Measurements from ENCODE around the gene DGUOK. TPM values are rescaled to one million over a fixed set of nuclear protein-coding genes. Genes with fewer than 3 reads are reported as not detected.

The DGUOK gene
- total RNA-seq, 2 donors from 2014 or later: 61.1 to 85.2 TPM

DNA sequence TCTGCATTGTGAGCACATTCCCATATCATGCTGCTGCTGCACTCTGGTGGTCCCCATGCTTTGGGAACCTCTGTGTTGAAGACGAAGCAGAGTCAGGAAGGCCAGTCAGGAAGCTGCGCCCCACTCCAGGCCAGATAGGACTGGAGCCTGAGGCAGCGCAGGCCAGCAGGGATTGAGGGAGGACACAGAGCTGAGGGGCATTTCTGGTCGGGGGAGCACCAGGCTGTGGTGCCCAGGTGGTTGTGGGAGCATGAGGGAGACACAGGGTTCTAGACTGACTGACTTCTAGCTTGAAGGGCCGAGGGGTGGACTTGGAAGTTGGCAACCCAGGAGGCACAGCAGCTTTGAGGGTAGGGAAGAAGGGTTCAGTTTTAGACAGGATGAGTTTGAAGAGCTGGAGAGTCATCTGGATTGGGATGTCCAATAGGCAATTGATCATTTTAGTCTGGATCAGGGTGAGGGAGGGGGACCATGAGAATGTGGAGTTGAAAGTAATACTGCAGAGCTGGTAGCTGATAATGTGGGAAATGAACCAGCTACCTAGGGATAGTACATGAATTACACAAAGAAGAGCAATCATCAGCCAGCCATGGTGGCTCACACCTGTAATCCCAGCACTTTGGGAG, 35.3 kb upstream of the DGUOK start:
- H3K27me3 ChIP-seq (ENCODE audit: control insufficient read depth, insufficient read depth, low read length, poor library complexity, severe bottlenecking): no peaks in the 10 kb centered on the region
- no peaks in the 10 kb centered on the region for H3K4me1 Mint-ChIP-seq
- WGBS, 2 experiments (ENCODE audit: insufficient coverage in 1 of 2, insufficient read length in 1 of 2): 71 to 91% methylated on average over 2 to 5 of the region's 5 CpGs
- H3K36me3 Mint-ChIP-seq (ENCODE audit: low read depth): no peaks in the 10 kb centered on the region
- no peaks in the 10 kb centered on the region for H3K27me3 Mint-ChIP-seq (ENCODE audit: insufficient read depth)
- H3K36me3 ChIP-seq (ENCODE audit: control insufficient read depth, insufficient read depth, low read length): no peaks in the 10 kb centered on the region
- no peaks in the 10 kb centered on the region for H3K4me1 ChIP-seq (ENCODE audit: control insufficient read depth, insufficient read depth, low read length)
- no peak overlapping the region for H3K9ac ChIP-seq (ENCODE audit: extremely low read depth, low read length, poor library complexity, severe bottlenecking)
- H3K4me3 Mint-ChIP-seq: no peak overlapping the region
- H3K9me3 Mint-ChIP-seq: no peaks in the 10 kb centered on the region
- no peak for DNase-seq
- H3K27ac Mint-ChIP-seq: no peak overlapping the region
- TF ChIP-seq, protein P1, sequence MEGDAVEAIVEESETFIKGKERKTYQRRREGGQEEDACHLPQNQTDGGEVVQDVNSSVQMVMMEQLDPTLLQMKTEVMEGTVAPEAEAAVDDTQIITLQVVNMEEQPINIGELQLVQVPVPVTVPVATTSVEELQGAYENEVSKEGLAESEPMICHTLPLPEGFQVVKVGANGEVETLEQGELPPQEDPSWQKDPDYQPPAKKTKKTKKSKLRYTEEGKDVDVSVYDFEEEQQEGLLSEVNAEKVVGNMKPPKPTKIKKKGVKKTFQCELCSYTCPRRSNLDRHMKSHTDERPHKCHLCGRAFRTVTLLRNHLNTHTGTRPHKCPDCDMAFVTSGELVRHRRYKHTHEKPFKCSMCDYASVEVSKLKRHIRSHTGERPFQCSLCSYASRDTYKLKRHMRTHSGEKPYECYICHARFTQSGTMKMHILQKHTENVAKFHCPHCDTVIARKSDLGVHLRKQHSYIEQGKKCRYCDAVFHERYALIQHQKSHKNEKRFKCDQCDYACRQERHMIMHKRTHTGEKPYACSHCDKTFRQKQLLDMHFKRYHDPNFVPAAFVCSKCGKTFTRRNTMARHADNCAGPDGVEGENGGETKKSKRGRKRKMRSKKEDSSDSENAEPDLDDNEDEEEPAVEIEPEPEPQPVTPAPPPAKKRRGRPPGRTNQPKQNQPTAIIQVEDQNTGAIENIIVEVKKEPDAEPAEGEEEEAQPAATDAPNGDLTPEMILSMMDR (conservative IDR thresholded peaks at IDR 0.05): no peak
- H3K27ac ChIP-seq (ENCODE audit: low read depth, low read length): no peak overlapping the region
- H3K9me3 ChIP-seq (ENCODE audit: control insufficient read depth, low read length): no peaks in the 10 kb centered on the region
- H3K4me3 ChIP-seq (ENCODE audit: low read length): no peak overlapping the region

GRCh38 chr2:73892631-73893329, 33.9 kb upstream of the DGUOK start, which contains the start of gene ACTG2:
TSS of gene ACTG2 (plus strand) at chr2:73893008. CDS start at chr2:73901312, 8,304 bp downstream.
- no peak within 1 kb of the TSS for H3K4me3 Mint-ChIP-seq
- H3K9me3 Mint-ChIP-seq: no peaks in the 10 kb centered on the region
- DNase-seq: no peak
- Histone ChIP-seq H3K27ac (ENCODE audit: low read depth, low read length) (no peak within 1 kb of the TSS), H3K4me1 (ENCODE audit: control insufficient read depth, insufficient read depth, low read length) (no peaks in the 10 kb centered on the region), H3K27me3 (ENCODE audit: control insufficient read depth, insufficient read depth, low read length, poor library complexity, severe bottlenecking) (no peaks in the 10 kb centered on the region), H3K36me3 (ENCODE audit: control insufficient read depth, insufficient read depth, low read length) (no peaks in the 10 kb centered on the region), H3K9me3 (ENCODE audit: control insufficient read depth, low read length) (no peaks in the 10 kb centered on the region), H3K9ac (ENCODE audit: extremely low read depth, low read length, poor library complexity, severe bottlenecking) (no peak within 1 kb of the TSS), H3K4me3 (ENCODE audit: low read length) (no peak within 1 kb of the TSS)
- 83 to 89% methylated on average over 13 to 15 of the region's 15 CpGs for WGBS, 2 experiments (ENCODE audit: insufficient coverage in 1 of 2, insufficient read length in 1 of 2)
- H3K4me1 Mint-ChIP-seq: no peaks in the 10 kb centered on the region
- H3K36me3 Mint-ChIP-seq (ENCODE audit: low read depth): no peaks in the 10 kb centered on the region
- H3K27ac Mint-ChIP-seq: no peak within 1 kb of the TSS
- TF ChIP-seq, protein P1 (conservative IDR thresholded peaks at IDR 0.05): no peak
- H3K27me3 Mint-ChIP-seq (ENCODE audit: insufficient read depth): no peaks in the 10 kb centered on the region

GRCh38 chr2:73893764-73894474, 32.8 kb upstream of the DGUOK start:
- H3K27me3 Mint-ChIP-seq (ENCODE audit: insufficient read depth): no peaks in the 10 kb centered on the region
- Histone ChIP-seq H3K27me3 (ENCODE audit: control insufficient read depth, insufficient read depth, low read length, poor library complexity, severe bottlenecking) (no peaks in the 10 kb centered on the region), H3K27ac (ENCODE audit: low read depth, low read length) (no peak overlapping the region), H3K9me3 (ENCODE audit: control insufficient read depth, low read length) (no peaks in the 10 kb centered on the region), H3K4me3 (ENCODE audit: low read length) (no peak overlapping the region), H3K9ac (ENCODE audit: extremely low read depth, low read length, poor library complexity, severe bottlenecking) (no peak overlapping the region), H3K36me3 (ENCODE audit: control insufficient read depth, insufficient read depth, low read length) (no peaks in the 10 kb centered on the region), H3K4me1 (ENCODE audit: control insufficient read depth, insufficient read depth, low read length) (no peaks in the 10 kb centered on the region)
- DNase-seq: no peak
- no peaks in the 10 kb centered on the region for H3K4me1 Mint-ChIP-seq
- H3K9me3 Mint-ChIP-seq: no peaks in the 10 kb centered on the region
- H3K27ac Mint-ChIP-seq: no peak overlapping the region
- TF ChIP-seq, protein P1 (conservative IDR thresholded peaks at IDR 0.05): no peak
- 91 to 94% methylated on average over 7 to 9 of the region's 9 CpGs for WGBS, 2 experiments (ENCODE audit: insufficient coverage in 1 of 2, insufficient read length in 1 of 2)
- H3K4me3 Mint-ChIP-seq: no peak overlapping the region
- no peaks in the 10 kb centered on the region for H3K36me3 Mint-ChIP-seq (ENCODE audit: low read depth)

All from endodermal cell (in vitro differentiated cells).